H9 (cell line): ENCODE data around the gene DLK1. TPM values are rescaled to one million over a fixed set of nuclear protein-coding genes. Genes with fewer than 3 reads are reported as not detected.

Experiments
- DNase-seq: peaks from one replicate; pipeline ENCODE4 v3.0.0-alpha.2; 2017
- H2AFZ ChIP-seq: one replicate; pipeline ENCODE4 v1.6.1; 2013; ENCODE audit warnings: mild to moderate bottlenecking, low read length, control low read depth, moderate library complexity
- H2AK5ac ChIP-seq: 2 replicates; pipeline ENCODE4 v1.6.1; 2013; ENCODE audit warnings: low read length, control low read depth, mixed read lengths; ENCODE audit not compliant: insufficient read length
- H2BK120ac ChIP-seq: one replicate; pipeline ENCODE4 v1.6.1; 2013; ENCODE audit warnings: low read depth, mild to moderate bottlenecking, low read length, control low read depth, inconsistent platforms; ENCODE audit not compliant: poor library complexity, severe bottlenecking
- H2BK12ac ChIP-seq: 2 replicates; pipeline ENCODE4 v1.6.1; 2013; ENCODE audit warnings: low read length, control low read depth, mixed read lengths, low read depth; ENCODE audit not compliant: insufficient read length
- H2BK15ac ChIP-seq: 2 replicates; pipeline ENCODE4 v1.6.1; 2013; ENCODE audit warnings: low read depth, low read length, control low read depth
- H2BK20ac ChIP-seq: one replicate; pipeline ENCODE4 v1.6.1; 2013; ENCODE audit warnings: low read depth, mild to moderate bottlenecking, low read length, control low read depth, inconsistent platforms; ENCODE audit not compliant: poor library complexity, severe bottlenecking
- H2BK5ac ChIP-seq: 2 replicates; pipeline ENCODE4 v1.6.1; 2013; ENCODE audit warnings: low read length, control low read depth, mixed read lengths; ENCODE audit not compliant: insufficient read length
- H3K14ac ChIP-seq: 2 replicates; pipeline ENCODE4 v1.6.1; 2013; ENCODE audit warnings: low read length, control low read depth; ENCODE audit not compliant: insufficient read depth
- H3K18ac ChIP-seq: 2 replicates; pipeline ENCODE4 v1.6.1; 2013; ENCODE audit warnings: low read depth, mild to moderate bottlenecking, mixed read lengths, low read length, control low read depth; ENCODE audit not compliant: insufficient read length
- H3K23ac ChIP-seq: 2 replicates; pipeline ENCODE4 v1.6.1; 2013; ENCODE audit warnings: low read length, control low read depth, mixed read lengths, low read depth; ENCODE audit not compliant: insufficient read length
- H3K23me2 ChIP-seq: 2 replicates; pipeline ENCODE4 v1.6.1; 2013; ENCODE audit warnings: low read depth, mild to moderate bottlenecking, mixed read lengths, low read length, control low read depth; ENCODE audit not compliant: insufficient read length, poor library complexity, severe bottlenecking
- H3K27ac ChIP-seq: 2 replicates; pipeline ENCODE4 v1.5.1; 2013; ENCODE audit warnings: low read length, control low read depth, mixed read lengths, low read depth; ENCODE audit not compliant: insufficient read length
- H3K27me3 ChIP-seq: 2 replicates; pipeline ENCODE4 v1.6.1; 2013; ENCODE audit warnings: low read length, control low read depth, inconsistent platforms; ENCODE audit not compliant: insufficient read depth
- H3K4ac ChIP-seq: 2 replicates; pipeline ENCODE4 v1.6.1; 2013; ENCODE audit warnings: low read depth, mild to moderate bottlenecking, control low read depth, inconsistent platforms, low read length, moderate library complexity
- H3K4me1 ChIP-seq: 2 replicates; pipeline ENCODE4 v1.6.1; 2013; ENCODE audit warnings: low read length, control low read depth, inconsistent platforms; ENCODE audit not compliant: insufficient read depth
- H3K4me2 ChIP-seq: 2 replicates; pipeline ENCODE4 v1.6.1; 2013; ENCODE audit warnings: low read length, control low read depth, mixed read lengths; ENCODE audit not compliant: insufficient read length, insufficient read depth
- H3K56ac ChIP-seq: 2 replicates; pipeline ENCODE4 v1.6.1; 2013; ENCODE audit warnings: low read depth, mild to moderate bottlenecking, mixed read lengths, low read length, control low read depth; ENCODE audit not compliant: insufficient read length
- H3K79me1 ChIP-seq: 2 replicates; pipeline ENCODE4 v1.6.1; 2013; ENCODE audit warnings: low read depth, mild to moderate bottlenecking, moderate library complexity, low read length, control low read depth, inconsistent platforms; ENCODE audit not compliant: insufficient read depth, poor library complexity, severe bottlenecking
- H3K79me2 ChIP-seq: 2 replicates; pipeline ENCODE4 v1.6.1; 2013; ENCODE audit warnings: low read length, control low read depth, inconsistent platforms; ENCODE audit not compliant: insufficient read depth
- H3K9ac ChIP-seq: 2 replicates; pipeline ENCODE4 v1.6.1; 2013; ENCODE audit warnings: low read length, control low read depth, mixed read lengths; ENCODE audit not compliant: insufficient read length; ENCODE audit errors: extremely low read depth
- H3K9me3 ChIP-seq: one replicate; pipeline ENCODE4 v1.6.1; 2013; ENCODE audit warnings: low read depth, low read length, inconsistent platforms; ENCODE audit not compliant: control insufficient read depth
- H3T11ph ChIP-seq: one replicate; pipeline ENCODE4 v1.6.1; 2013; ENCODE audit warnings: mild to moderate bottlenecking, low read length, control low read depth, inconsistent platforms
- H4K20me1 ChIP-seq: one replicate; pipeline ENCODE4 v1.6.1; 2013; ENCODE audit not compliant: control insufficient read depth, insufficient read length, insufficient read depth
- H4K5ac ChIP-seq: 2 replicates; pipeline ENCODE4 v1.6.1; 2013; ENCODE audit warnings: low read depth, mild to moderate bottlenecking, mixed read lengths, low read length, control low read depth; ENCODE audit not compliant: insufficient read length
- H4K8ac ChIP-seq: replicated peaks from 2 replicates; pipeline ENCODE4 v1.6.1; 2013; ENCODE audit warnings: low read length, control low read depth, mixed read lengths, low read depth; ENCODE audit not compliant: insufficient read length
- H4K91ac ChIP-seq: 2 replicates; pipeline ENCODE4 v1.6.1; 2013; ENCODE audit warnings: low read depth, mild to moderate bottlenecking, moderate library complexity, mixed read lengths, low read length, control low read depth; ENCODE audit not compliant: insufficient read length
- H3K27ac Mint-ChIP-seq, 3 experiments: 2 replicates in 2 of 3; 3 replicates in 1 of 3; pipeline ENCODE4 v1.8.0; 2020 to 2021; ENCODE audit warnings: mixed read lengths in 3 of 3, mild to moderate bottlenecking in 1 of 3, moderate library complexity in 1 of 3
- H3K27me3 Mint-ChIP-seq: 2 replicates; pipeline ENCODE4 v1.8.0; 2021; ENCODE audit warnings: low read depth, mild to moderate bottlenecking, moderate library complexity, mixed read lengths
- H3K36me3 Mint-ChIP-seq, 3 experiments: 2 replicates in 2 of 3; 3 replicates in 1 of 3; pipeline ENCODE4 v1.8.0; 2020 to 2021; ENCODE audit warnings: low read depth in 3 of 3, mixed read lengths in 3 of 3; ENCODE audit not compliant: insufficient read depth in 1 of 3
- H3K4me1 Mint-ChIP-seq, 2 experiments: 2 replicates each; pipeline ENCODE4 v1.8.0; 2020; ENCODE audit warnings: mixed read lengths in 2 of 2
- H3K4me3 Mint-ChIP-seq, 2 experiments: 2 replicates in 1 of 2; 3 replicates in 1 of 2; pipeline ENCODE4 v1.8.0; 2020 to 2021; ENCODE audit warnings: mild to moderate bottlenecking in 2 of 2, mixed read lengths in 2 of 2, moderate library complexity in 1 of 2
- H3K9me3 Mint-ChIP-seq, 2 experiments: 2 replicates in 1 of 2; 3 replicates in 1 of 2; pipeline ENCODE4 v1.8.0; 2020; ENCODE audit warnings: mild to moderate bottlenecking in 2 of 2, mixed read lengths in 2 of 2, moderate library complexity in 1 of 2
- CTCF ChIP-seq: fragments of 200-600 bp; sonication (generic); conservative IDR thresholded peaks from 3 replicates; pipeline ENCODE4 v1.8.0; 2021; ENCODE audit warnings: antibody characterized with exemption, mild to moderate bottlenecking
- WGBS: extraction: QIAGEN DNeasy Blood & Tissue Kit; methylation state at CpG from one replicate; pipeline ENCODE4 v1.1.7; 2013; ENCODE audit warnings: missing lambda C conversion rate, low lambda C conversion rate, mixed read lengths; ENCODE audit not compliant: insufficient read length; ENCODE audit errors: extremely low coverage; 5-methylcytosine and 5-hydroxymethylcytosine counted together
- total RNA-seq: library from RNA; stranded (reverse); gene quantifications from 2 replicates; pipeline ENCODE4 v1.2.1, GENCODE V29; 2021

Gene DLK1
- total RNA-seq, 1 experiment from 2014 or later: 2.8 TPM

DNA sequence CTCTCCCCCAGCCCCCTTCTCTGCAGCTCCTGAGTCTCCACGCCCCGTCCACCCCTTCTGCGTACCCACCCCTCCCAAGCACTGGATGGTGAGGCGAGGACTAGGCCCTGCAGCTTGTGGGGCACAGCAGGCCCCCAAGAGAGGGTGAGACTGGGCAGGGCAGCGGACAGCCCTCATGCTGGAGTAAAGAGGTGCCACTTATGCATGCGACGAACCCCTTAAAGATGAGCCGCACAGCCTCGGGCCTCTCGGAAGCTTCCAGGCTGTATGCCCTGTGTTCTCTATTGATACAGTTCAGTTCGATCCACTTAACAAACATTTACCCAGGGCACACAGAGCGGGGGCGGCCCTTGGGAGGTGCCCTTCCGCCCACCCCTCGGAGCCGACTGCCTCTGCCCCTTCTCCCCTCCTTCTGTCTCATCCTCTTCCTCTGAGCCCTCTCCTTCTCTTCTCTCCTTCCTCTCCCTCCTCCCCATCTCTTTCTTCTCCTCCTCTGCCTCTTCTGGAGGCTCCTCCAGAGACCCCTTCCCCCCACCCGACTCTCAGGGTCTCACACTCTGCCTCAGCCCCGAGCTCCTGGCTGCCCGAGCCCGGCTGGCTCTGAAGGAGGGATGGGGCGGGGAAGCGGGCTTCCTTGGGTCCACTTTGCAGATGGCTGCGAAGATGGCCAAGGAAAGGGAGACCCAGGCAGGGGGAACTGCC, 32.7 kb upstream of the DLK1 start:
- no peaks in the 10 kb centered on the region; a peak in 2 of 5 replicates for H3K9me3 Mint-ChIP-seq
- Histone ChIP-seq H3K23ac (no peak overlapping the region), H3K27ac (no peak overlapping the region)

More for the DNA sequence above, 32.7 kb upstream of the DLK1 start:
- DNase-seq: no peak
- no peak overlapping the region for H3K4ac ChIP-seq
- H3K4me1 Mint-ChIP-seq: peaks cover 17 to 24% of the 10 kb centered on the region in 2 experiments
- TF ChIP-seq CTCF: no peak
- H2AK5ac ChIP-seq: no peak overlapping the region
- H3K18ac ChIP-seq: no peak overlapping the region
- H2BK12ac ChIP-seq: no peak overlapping the region
- H3K4me2 ChIP-seq: no peak overlapping the region
- peaks cover 2% of the 10 kb centered on the region for H4K20me1 ChIP-seq
- no peaks in the 10 kb centered on the region for H3K9me3 ChIP-seq
- no peak overlapping the region for H3K56ac ChIP-seq
- H3K79me1 ChIP-seq: no peaks in the 10 kb centered on the region
- H3K14ac ChIP-seq: no peak overlapping the region; the same call in 1 of the 2 replicates
- H3T11ph ChIP-seq: no peak overlapping the region
- H3K4me3 Mint-ChIP-seq: no peak overlapping the region
- H3K36me3 Mint-ChIP-seq: no peaks in the 10 kb centered on the region
- no peaks in the 10 kb centered on the region for H3K27me3 ChIP-seq
- peaks cover 14% of the 10 kb centered on the region for H3K27me3 Mint-ChIP-seq
- no peaks in the 10 kb centered on the region for H3K23me2 ChIP-seq
- no peak overlapping the region for H4K8ac ChIP-seq
- no peak overlapping the region for H4K91ac ChIP-seq
- no peak overlapping the region for H3K9ac ChIP-seq
- no peak overlapping the region for H2BK120ac ChIP-seq
- no peak overlapping the region for H4K5ac ChIP-seq
- no peak overlapping the region for H3K27ac Mint-ChIP-seq
- WGBS: no CpG with 5 or more reads among the region's 23 CpGs
- no peaks in the 10 kb centered on the region; the same call in 1 of the 2 replicates for H3K4me1 ChIP-seq
- no peak overlapping the region for H2BK15ac ChIP-seq
- no peak overlapping the region for H2BK20ac ChIP-seq
- H2BK5ac ChIP-seq: no peak overlapping the region
- H3K79me2 ChIP-seq: no peaks in the 10 kb centered on the region; the same call in 1 of the 2 replicates
- no peak overlapping the region for H2AFZ ChIP-seq
